ENCODE data around the gene KHNYN. TPM values are rescaled to one million over a fixed set of nuclear protein-coding genes. Genes with fewer than 3 reads are reported as not detected.
"Not testable (repeated sequence)": the region's sequence is repeated elsewhere in the genome, so short reads cannot be mapped to it uniquely, and the experiment has no call there.

The KHNYN gene
- total RNA-seq, 1 donor from 2014 or later: 72.6 TPM

DNA sequence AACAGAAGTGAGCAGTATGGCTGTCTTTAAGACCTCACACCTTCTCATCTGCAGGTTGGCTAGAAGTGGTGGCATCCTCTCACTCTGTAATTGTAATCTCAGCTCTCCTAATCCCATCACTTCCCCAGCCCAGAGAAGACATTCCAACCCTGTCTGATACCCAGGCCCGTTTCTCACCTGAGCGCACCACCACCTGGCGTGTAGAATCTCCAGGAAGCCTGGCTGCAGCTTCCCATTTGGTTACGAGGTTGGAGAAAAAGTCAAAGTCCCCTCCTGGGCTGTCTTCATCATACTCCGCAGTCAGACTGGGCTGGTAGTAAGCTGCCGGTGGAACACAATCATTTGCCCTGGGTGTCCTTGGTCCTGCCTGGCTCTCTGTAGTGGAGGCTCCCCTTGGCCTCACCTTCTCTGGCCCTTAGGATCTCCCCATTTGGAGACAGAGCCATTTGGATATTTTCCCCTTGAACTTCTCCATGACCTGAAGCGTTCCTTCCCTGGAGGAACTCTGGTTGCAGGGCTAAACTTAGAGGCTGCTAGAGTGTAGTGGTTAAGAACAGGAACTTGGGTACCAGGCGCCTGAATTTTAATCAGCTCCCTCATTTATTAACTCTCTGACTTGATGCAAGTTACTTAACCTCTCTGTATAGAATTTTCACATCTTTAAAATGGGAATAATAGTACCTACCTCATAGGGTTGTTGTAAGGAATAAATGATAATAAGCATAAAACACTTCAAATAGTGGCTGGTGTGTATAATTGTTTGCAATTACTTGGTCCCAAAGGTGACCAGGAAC lies 11.0 kb downstream of the KHNYN start:
- Mint-ChIP-seq H3K27me3 (ENCODE audit: low read depth) (no peaks in the 10 kb centered on the region), H3K36me3 (ENCODE audit: low read depth) (peaks cover 49% of the 10 kb centered on the region), H3K4me3 (ENCODE audit: low read depth) (peak overlapping the region; percentile 95), H3K27ac (peak overlapping the region; percentile 43), H3K9me3 (no peaks in the 10 kb centered on the region), H3K4me1 (ENCODE audit: low read depth) (peaks cover 48% of the 10 kb centered on the region)
- intact Hi-C loops (cut with micrococcal nuclease): no loop called here
- no peak for DNase-seq (ENCODE audit: low spot score)

DNA sequence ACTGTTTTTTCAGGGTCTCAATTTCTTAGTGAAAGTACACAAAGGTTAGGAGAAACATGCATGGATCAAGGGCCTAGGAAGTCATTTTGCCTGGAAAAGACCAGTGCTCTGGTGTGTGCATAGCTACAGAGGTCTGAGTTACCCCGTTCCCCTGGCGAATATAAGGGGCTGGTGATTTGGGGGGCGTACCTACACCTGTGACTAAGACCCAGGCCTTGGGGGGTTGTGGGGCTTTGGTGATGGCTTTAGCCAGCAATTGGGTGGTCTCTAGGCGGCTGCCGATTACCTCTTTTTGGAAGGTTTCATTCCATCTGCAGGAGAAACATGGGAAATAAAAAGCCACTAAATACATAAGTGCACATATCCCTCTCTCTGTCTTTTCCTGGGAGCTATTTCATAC lies 11.7 kb downstream of the KHNYN start:
- H3K4me3 Mint-ChIP-seq (ENCODE audit: low read depth): peak overlapping the region; percentile 95
- H3K27me3 Mint-ChIP-seq (ENCODE audit: low read depth): no peaks in the 10 kb centered on the region
- peaks cover 43% of the 10 kb centered on the region for H3K36me3 Mint-ChIP-seq (ENCODE audit: low read depth)
- no peak for DNase-seq (ENCODE audit: low spot score)
- H3K9me3 Mint-ChIP-seq: no peaks in the 10 kb centered on the region
- intact Hi-C loops (cut with micrococcal nuclease): no loop called here
- H3K4me1 Mint-ChIP-seq (ENCODE audit: low read depth): peaks cover 48% of the 10 kb centered on the region
- peak overlapping the region; percentile 98 for H3K27ac Mint-ChIP-seq

DNA sequence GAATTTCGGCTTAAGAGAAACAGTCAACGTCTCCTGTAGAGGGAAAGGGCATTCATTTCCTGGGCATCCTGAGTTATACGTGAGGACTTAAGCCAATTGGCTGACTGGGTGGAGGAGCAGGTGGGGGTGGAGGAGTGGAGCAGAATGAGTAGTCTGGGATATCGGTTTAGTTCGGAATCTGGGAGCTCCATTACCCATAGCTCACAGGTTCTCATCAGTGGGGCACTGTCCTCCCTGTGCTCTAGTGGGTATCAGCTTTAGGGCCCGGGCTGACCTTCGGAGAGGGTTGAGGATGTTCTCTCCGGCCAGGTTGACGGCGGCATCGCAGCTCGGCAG lies 12.1 kb downstream of the KHNYN start:
- Mint-ChIP-seq H3K27me3 (ENCODE audit: low read depth) (no peaks in the 10 kb centered on the region), H3K9me3 (no peaks in the 10 kb centered on the region), H3K36me3 (ENCODE audit: low read depth) (peaks cover 39% of the 10 kb centered on the region), H3K4me1 (ENCODE audit: low read depth) (peaks cover 44% of the 10 kb centered on the region), H3K4me3 (ENCODE audit: low read depth) (peak overlapping the region; percentile 95), H3K27ac (peak overlapping the region; percentile 98)
- intact Hi-C loops (cut with micrococcal nuclease): loop anchor here (1.0 to 2.0 kb wide), 3 partner anchors 11 to 328 kb away; partner anchors contain the start of genes DCAF11 and NRL
- DNase-seq (ENCODE audit: low spot score): no peak

DNA sequence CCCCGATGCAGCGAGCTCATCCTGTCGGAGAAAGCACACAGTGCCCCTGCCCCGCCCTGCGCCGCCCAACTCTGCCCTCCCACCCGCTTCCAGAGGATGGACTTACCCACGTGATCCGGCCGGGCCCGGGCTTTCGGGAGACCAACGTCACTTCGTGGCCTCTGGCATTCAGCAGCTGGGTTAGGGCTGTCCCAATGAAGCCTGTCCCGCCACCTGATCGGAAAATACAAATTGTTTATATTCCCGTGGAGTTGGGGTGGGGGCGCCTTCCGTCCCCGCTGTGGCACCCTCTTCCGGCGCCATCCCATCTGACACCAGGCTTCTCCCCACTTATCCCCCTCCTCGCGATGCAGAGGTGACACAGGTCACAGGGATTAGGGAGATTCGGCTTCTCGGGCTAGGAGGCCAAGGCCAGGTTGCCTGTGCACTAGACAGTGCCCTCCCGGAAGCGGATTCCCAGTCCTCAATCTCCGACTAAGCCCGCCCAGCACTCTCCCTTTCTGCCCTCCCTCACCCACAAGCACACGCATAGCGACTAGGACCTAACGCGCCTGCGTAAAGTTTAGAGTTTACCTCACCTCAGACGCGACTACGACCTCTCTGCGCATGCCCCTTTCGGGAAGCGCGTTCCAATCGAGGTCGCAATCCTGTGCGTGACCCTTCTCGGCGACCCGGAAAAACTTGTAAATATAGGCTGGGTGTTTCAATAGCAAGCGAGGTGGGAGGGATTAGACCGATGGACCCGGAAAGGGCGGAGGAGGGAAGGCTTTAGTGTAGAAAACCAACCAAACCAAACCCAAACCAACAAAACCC lies 12.7 kb downstream of the KHNYN start, which contains the start of gene SDR39U1:
Gene SDR39U1 (minus strand): TSS at position 537 of the 813 bp plus-strand sequence. CDS start 7 bp downstream, at position 530.
- Mint-ChIP-seq H3K27me3 (ENCODE audit: low read depth) (no peaks in the 10 kb centered on the region), H3K36me3 (ENCODE audit: low read depth) (peaks cover 34% of the 10 kb centered on the region), H3K27ac (peak within 1 kb of the TSS; percentile 98), H3K9me3 (no peaks in the 10 kb centered on the region), H3K4me1 (ENCODE audit: low read depth) (peaks cover 40% of the 10 kb centered on the region), H3K4me3 (ENCODE audit: low read depth) (peak within 1 kb of the TSS; percentile 95)
- intact Hi-C loops (cut with micrococcal nuclease): loop anchor here (1.0 to 2.0 kb wide), 3 partner anchors 11 to 328 kb away; partner anchors contain the start of genes DCAF11 and NRL
- peak; percentile 98 for DNase-seq (ENCODE audit: low spot score)

DNA sequence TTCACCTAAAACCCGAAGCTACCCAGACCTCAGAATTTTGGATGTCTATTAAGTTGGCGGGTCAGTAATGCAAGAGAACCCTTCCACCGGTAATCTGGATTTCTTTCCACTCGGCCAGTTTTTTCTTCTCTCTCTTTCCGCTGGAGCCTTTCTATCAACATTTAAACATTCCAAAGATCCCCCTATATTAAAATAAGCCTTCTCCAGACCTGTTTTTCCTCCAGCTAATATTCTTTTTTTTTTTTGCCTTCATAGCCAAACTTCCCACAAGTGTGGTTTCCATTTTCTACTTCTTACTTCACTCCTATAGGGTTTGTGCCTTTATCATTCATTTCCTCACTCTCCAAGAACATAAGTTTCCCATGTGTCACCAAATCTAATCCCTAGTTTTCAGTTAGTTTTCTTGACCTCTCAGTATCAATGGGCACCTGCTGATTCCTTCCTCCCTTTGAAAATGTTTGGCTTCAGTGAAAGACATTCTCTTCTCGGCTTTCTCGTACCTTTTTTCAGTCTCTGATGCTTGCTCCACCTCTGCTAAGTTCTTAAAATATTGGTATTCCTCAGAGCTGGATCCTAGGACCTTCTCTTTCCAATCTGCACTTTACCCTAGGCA lies 13.4 kb downstream of the KHNYN start:
- intact Hi-C loops (cut with micrococcal nuclease): loop anchor here (2.0 kb wide), 1 partner anchor 250 kb away; no protein-coding TSS in a partner anchor
- Mint-ChIP-seq H3K27me3 (ENCODE audit: low read depth) (no peaks in the 10 kb centered on the region), H3K9me3 (no peaks in the 10 kb centered on the region), H3K4me3 (ENCODE audit: low read depth) (peak overlapping the region; percentile 95), H3K4me1 (ENCODE audit: low read depth) (peaks cover 36% of the 10 kb centered on the region), H3K27ac (peak overlapping the region; percentile 98), H3K36me3 (ENCODE audit: low read depth) (peaks cover 27% of the 10 kb centered on the region)
- DNase-seq (ENCODE audit: low spot score): no peak

DNA sequence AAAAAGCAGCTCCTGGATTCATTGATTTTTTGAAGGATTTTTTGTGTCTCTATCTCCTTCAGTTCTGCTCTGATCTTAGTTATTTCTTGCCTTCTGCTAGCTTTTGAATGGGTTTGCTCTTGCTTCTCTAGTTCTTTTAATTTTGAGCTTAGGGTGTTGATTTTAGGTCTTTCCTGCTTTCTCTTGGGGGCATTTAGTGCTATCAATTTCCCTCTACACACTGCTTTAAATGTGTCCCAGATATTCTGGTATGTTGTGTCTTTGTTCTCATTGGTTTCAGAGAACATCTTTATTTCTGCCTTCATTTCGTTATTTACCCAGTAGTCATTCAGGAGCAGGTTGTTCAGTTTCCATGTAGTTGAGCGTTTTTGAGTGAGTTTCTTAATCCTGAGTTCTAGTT lies 21.1 kb downstream of the KHNYN start:
- not testable (repeated sequence) for DNase-seq (ENCODE audit: low spot score)

DNA sequence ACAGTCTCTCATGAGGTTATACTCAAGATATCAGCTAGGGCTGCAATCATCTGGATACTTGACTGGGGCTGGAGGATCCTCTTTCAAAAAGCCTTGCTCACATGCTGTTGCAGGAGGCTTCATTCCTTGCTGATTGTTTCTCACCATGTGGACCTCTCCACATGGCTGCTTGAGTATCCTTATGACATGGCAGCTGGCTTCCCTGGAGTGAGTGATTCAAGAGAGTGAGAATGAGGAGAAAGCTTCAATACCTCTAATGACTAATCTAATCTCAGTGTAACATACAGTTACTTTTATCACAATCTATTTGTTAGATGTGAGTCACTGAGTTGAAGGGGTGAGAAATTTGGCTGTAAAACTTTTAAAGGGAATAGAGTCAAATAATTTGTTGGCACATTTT lies 27.2 kb downstream of the KHNYN start:
- no peak for DNase-seq (ENCODE audit: low spot score)
- H3K4me3 Mint-ChIP-seq (ENCODE audit: low read depth): no peak overlapping the region

More for the DNA sequence above, 21.1 kb downstream of the KHNYN start:
- intact Hi-C loops (cut with micrococcal nuclease); H3K4me3 Mint-ChIP-seq (ENCODE audit: low read depth); H3K4me1 Mint-ChIP-seq (ENCODE audit: low read depth); H3K27ac Mint-ChIP-seq; H3K27me3 Mint-ChIP-seq (ENCODE audit: low read depth): not testable (repeated sequence)
- Mint-ChIP-seq H3K36me3 (ENCODE audit: low read depth) (peaks cover 19% of the 10 kb centered on the region), H3K9me3 (peaks cover 16% of the 10 kb centered on the region)

DNA sequence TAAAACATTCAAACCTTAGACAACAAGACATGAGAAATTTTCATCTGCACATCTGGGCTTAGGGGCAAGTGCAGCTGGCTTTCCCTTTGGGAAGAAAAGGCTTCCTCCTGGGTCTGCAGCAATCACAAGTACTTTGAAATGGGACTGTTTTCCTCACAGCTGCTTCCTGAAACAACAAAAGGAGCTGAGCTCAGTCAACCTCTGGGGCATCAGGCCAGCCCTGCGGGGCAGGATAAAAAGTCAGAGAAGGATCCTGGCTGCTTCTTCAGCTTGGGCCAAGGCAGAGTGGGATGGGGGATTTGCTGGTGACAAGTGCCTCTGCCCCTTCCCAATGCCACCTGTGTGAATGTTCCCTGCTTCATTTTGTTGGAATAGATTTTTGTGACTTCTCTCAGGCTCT lies 29.0 kb downstream of the KHNYN start:
- no peak overlapping the region for H3K27ac Mint-ChIP-seq
- DNase-seq (ENCODE audit: low spot score): no peak
- intact Hi-C loops (cut with micrococcal nuclease): no loop called here
- peaks cover 3% of the 10 kb centered on the region for H3K4me1 Mint-ChIP-seq (ENCODE audit: low read depth)
- no peak overlapping the region for H3K4me3 Mint-ChIP-seq (ENCODE audit: low read depth)
- peaks cover 7% of the 10 kb centered on the region for H3K36me3 Mint-ChIP-seq (ENCODE audit: low read depth)
- H3K27me3 Mint-ChIP-seq (ENCODE audit: low read depth): no peaks in the 10 kb centered on the region
- H3K9me3 Mint-ChIP-seq: peaks cover 11% of the 10 kb centered on the region

More for the DNA sequence above, 27.2 kb downstream of the KHNYN start:
- no peaks in the 10 kb centered on the region for H3K27me3 Mint-ChIP-seq (ENCODE audit: low read depth)
- no peak overlapping the region for H3K27ac Mint-ChIP-seq
- H3K9me3 Mint-ChIP-seq: peaks cover 16% of the 10 kb centered on the region
- peaks cover 15% of the 10 kb centered on the region for H3K36me3 Mint-ChIP-seq (ENCODE audit: low read depth)
- H3K4me1 Mint-ChIP-seq (ENCODE audit: low read depth): peaks cover 1% of the 10 kb centered on the region
- intact Hi-C loops (cut with micrococcal nuclease): no loop called here

DNA sequence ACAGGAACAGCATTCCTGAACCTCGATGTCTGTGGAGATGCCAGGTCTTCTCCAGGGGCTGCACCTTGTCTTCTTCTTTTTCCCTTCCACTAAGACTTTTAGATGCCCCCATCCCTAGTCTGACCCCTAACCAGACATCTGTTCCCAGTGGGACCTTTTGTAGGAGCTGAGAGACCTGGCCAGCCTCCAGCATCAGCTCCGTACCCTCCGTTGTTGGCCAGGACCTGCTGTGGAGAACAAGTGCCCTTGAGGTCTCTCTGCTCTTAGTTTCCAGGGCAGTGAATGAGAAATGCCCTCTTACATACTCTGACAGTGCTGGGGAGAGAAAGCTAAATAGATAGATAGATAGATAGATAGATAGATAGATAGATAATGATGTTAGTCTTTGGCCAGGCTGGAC lies 29.6 kb downstream of the KHNYN start:
- Mint-ChIP-seq H3K4me3 (ENCODE audit: low read depth) (no peak overlapping the region), H3K27me3 (ENCODE audit: low read depth) (no peaks in the 10 kb centered on the region), H3K36me3 (ENCODE audit: low read depth) (peaks cover under 1% of the 10 kb centered on the region), H3K4me1 (ENCODE audit: low read depth) (peaks cover 5% of the 10 kb centered on the region), H3K9me3 (peaks cover 5% of the 10 kb centered on the region), H3K27ac (no peak overlapping the region)
- no peak for DNase-seq (ENCODE audit: low spot score)
- intact Hi-C loops (cut with micrococcal nuclease): no loop called here

DNA sequence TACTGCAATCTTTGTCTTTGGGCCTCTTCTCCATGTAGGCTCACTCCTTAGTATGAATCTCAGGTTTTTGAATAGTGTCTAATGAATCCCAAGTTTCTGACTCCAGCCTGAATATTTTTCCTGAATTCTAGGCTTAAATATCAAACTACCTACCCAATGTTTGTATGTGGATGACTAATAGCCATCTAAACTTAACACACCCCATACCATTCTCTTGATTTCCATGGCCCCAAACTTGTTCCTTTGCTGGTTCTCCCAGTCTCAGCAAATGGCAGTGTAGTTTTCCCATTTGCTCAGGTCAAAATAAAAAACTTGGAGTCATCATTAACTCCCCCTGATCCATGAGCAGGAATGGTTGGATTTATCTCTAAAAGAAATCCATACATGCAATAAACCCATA lies 31.6 kb downstream of the KHNYN start:
- Mint-ChIP-seq H3K9me3 (no peaks in the 10 kb centered on the region), H3K27me3 (ENCODE audit: low read depth) (no peaks in the 10 kb centered on the region), H3K27ac (no peak overlapping the region), H3K4me3 (ENCODE audit: low read depth) (no peak overlapping the region), H3K4me1 (ENCODE audit: low read depth) (peaks cover 8% of the 10 kb centered on the region), H3K36me3 (ENCODE audit: low read depth) (no peaks in the 10 kb centered on the region)
- intact Hi-C loops (cut with micrococcal nuclease): no loop called here
- DNase-seq (ENCODE audit: low spot score): no peak

DNA sequence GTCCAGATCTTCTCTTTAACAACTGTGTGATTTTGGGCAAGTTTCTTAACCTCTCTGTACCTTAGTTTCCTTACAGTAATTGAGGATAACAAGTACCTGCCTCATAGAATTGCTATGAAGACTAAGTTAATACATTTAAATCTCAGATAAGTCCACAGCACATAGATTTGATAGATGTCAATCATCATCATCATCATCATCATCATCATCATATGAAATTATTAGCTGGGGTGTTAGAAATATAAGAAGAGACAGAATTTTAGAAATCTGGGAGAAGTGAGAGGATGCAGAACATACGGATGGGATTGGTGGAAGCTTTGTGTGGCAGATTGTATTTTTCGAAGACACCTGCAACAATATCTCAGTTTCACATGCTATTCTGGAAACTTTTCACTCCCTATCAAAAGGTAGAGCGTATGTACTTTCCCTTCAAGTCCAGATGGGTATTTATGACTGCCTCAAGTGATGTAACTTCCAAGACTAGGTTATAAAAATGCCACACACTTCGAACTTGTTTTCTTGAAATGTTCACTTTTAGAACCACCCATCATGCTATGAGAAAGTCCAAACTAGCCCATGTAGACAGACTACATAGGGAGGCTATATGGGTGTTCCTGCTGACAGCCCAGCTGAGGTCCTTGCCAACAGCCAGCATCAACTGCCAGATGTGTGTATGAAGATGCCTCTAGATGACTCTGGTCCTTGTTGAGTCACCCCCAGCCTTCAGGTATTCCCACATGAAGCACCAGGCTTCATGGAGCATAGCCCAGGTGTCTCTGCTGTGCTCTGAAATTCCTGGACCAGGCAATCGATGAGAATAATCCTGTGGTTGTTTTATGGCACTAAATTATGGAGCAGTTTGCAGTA lies 33.5 kb downstream of the KHNYN start:
- peaks cover 7% of the 10 kb centered on the region for H3K27me3 Mint-ChIP-seq (ENCODE audit: low read depth)
- peaks cover 7% of the 10 kb centered on the region for H3K4me1 Mint-ChIP-seq (ENCODE audit: low read depth)
- DNase-seq (ENCODE audit: low spot score): no peak
- intact Hi-C loops (cut with micrococcal nuclease): no loop called here
- no peaks in the 10 kb centered on the region for H3K9me3 Mint-ChIP-seq
- no peak overlapping the region for H3K4me3 Mint-ChIP-seq (ENCODE audit: low read depth)
- no peaks in the 10 kb centered on the region for H3K36me3 Mint-ChIP-seq (ENCODE audit: low read depth)
- no peak overlapping the region for H3K27ac Mint-ChIP-seq
